HG02759 (cell line): Measurements from ENCODE around the gene LITAF.
"Not testable (repeated sequence)": the region's sequence is repeated elsewhere in the genome, so short reads cannot be mapped to it uniquely, and the experiment has no call there.

Experiments
- ATAC-seq: cut with Tn5 transposase; IDR thresholded peaks from one replicate; pipeline ENCODE4 v1.9.1; 2021; ENCODE audit warnings: mild to moderate bottlenecking, moderate library complexity; ENCODE audit not compliant: unreplicated experiment

Gene LITAF

GRCh38 chr16:11524098-11524760 lies 62.5 kb downstream of the LITAF start:
- no peak for ATAC-seq

DNA sequence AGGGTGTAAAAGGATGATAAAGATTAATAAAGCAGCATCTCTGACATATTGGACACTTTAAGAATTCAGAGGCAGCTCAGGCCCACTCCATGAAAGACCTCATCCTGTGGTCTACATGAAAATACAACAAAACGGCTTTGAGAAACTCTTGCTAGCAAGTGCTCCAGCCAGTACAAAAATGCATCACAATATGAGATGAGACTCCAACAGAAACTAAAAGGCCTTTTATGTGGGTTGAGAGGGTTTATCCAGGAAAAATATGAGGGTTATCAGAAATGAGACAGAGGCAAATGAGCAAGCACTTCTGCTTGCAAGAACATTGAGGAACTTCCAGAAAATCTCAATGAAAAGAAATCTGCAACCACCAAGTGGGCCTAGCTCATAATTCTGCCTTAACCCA lies 65.7 kb downstream of the LITAF start:
- ATAC-seq = no peak

DNA sequence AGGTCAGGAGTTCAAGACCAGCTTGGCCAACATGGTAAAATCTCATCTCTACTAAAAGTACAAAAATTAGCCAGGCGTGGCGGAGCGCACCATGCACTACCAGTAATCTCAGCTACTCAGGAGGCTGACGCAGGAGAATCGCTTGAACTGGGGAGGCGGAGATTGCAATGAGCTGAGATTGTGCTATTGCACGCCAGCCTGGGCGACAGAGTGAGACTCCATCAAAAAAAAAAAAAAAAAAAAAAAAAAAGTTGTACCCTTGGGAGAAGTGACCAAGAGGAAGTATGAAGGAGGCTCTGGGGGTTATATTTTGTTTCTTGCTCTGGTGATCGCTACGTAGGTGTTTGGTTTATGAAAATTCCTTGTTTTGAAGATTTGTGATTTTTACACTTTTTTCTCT lies 66.3 kb downstream of the LITAF start:
- no peak for ATAC-seq

DNA sequence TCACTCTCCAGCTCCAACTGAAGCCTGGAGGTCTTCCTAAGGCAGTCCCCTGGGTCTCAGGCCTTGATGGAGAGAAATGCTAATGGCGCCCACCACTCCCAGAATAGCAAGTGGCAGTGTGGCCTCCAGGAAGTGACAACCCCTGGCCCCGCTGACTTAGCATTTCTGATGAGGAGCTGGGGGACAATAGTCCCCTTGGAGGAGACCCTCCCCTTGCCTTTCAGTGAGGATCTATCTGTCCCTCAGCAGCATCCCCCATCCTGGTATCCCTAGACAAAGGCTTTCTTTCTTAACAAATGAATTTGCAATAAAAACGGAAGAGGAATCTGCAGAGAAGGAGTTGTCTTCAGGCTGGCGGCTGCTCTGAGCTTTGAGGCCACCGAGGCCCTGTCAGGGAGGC lies 68.8 kb downstream of the LITAF start:
- no peak for ATAC-seq

DNA sequence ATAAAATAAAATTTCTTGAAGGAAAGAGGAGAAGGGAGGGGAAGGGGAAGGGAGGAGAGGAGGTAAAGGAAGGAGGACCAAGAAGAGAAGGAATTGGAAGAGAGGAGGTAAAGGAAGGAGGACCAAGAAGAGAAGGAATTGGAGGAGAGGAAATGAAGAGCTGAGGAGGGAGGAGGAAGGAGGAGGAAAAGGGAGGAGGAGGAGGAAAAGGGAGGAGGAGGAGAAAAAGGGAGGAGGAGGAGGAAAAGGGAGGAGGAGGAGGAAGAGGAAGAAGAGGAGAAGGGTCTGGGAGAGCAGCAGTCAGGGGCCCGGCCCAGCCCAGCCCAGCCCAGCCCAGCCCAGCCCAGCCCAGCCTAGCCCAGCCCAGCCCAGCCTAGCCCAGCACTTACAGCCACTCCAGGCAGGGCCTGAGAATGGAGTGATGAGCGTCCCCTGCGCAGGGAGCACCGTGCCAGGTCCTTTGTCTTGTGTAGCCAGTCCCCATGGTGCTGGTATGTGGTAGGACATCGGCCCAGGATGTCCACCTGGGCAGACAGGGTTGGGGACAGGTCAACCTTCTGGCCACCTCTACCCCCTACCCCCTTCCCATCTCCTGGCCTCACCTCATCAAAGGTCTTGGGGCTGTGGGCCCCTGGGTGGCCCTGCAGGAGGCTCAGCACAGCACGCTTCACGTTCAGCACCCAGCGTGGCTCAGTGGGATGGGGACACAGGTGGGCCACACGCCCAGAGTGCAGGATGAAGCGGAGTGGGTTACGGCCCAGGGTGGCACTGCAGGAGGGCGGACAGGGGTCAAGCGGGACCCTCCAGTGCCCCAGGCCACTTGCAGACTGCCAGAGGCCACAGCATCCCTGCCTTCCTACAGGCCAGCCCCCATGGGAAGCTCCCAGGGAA lies 70.9 kb downstream of the LITAF start:
- ATAC-seq = no peak

DNA sequence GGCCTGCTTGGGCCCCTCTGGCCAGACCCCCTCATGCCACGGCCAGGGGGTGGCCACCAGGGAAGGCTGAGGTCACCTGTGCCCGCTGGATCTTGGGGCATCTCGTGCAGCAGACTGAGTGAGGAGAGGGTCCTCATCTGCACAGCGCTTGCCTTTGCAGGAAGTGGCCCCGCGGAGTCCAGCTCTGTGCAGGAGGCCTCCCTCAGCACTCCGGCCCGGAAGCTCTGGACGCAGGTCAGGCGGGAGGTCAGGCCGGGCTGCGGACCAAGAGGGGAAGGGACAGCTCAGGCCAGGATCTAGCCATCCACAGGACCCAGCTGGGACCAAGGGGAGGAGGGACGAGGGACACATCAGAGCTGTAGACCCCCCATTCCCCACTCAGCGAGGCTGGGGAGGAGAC lies 72.4 kb downstream of the LITAF start:
- no peak for ATAC-seq

DNA sequence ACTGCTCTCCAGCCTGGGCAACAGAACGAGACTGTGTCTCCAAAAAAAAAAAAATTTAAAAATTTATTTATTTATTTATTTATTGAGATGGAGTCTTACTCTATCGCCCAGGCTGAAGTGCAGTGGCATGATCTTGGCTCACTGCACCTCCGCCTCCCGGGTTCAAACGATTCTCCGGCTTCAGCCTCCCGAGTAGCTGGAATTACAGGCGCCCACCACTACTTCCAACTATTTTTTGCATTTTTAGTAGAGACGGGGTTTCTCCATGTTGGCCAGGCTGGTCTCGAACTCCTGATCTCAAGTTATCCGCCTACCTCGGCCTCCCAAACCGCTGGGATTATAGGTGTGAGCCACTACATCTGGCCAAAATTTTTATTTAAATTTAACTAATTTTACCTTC lies 73.4 kb downstream of the LITAF start:
- not testable (repeated sequence) for ATAC-seq

DNA sequence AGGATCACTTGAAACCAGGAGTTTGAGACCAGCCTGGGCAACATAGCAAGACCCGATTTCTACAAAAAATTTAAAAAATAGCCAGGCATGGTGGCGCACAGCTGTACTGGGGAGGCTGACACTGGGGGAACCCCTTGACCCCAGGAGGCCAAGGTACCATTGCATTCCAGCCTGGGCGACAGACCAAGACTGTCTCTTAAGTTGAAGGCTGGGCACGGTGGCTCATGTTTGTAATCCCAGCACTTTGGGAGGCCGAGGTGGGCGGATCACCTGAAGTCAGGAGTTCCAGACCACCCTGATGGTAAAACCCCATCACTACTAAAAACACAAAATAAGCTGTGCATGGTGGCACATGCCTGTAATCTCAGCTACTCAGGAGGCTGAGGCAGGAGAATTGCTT lies 74.9 kb downstream of the LITAF start:
- no peak for ATAC-seq

- no peak for ATAC-seq
Observed at GRCh38 chr16:11511328-11511727, 75.4 kb downstream of the LITAF start.

GRCh38 chr16:11510178-11510973 lies 76.3 kb downstream of the LITAF start:
- no peak for ATAC-seq

- ATAC-seq = no peak
Observed at GRCh38 chr16:11507991-11508390, 78.7 kb downstream of the LITAF start.

DNA sequence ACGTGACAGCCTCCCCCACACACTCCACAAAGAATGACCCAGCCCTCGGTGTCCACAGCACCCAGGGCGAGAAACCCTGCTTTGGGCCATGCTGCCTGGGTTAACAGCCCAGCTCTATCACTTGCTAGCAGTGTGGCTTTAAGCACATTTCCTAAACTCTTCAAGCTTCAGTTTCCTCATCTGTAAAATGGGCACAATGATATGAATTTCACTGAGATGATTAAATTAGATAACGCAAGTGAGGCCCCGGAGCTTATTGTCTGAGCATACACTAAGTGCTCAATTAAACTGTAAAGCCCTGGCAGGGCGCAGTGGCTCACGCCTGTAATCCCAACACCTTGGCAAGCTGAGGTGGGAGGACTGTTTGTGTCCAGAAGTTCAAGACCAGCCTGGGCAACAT lies 79.4 kb downstream of the LITAF start:
- ATAC-seq = no peak

DNA sequence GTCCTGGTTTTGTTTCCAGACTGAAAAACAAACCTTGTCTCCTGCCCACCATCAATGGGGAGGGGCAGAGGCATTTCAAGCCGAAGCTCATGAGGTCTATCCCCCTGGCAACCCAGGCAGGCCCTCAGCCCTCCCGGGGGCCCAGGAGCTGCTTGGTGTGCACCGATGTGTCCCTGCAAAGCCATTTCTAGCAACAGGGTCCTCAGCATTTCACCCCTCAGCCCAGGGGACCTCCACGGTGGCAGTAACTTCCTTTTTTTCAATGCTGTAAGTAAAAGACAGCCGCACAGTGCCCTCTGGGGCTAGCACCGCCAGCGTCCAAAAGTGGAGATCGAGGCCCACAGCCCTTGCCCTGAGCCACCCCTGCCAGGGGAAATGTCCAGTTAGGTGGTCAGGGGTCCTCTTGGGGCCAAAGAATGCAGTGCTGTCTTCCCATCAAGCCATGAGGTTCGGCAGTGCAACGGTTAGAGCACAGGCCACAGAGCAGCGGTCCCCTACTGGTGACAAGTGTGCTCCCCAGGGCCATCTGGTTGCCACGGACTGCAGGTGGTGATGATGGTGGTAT lies 79.9 kb downstream of the LITAF start:
- no peak for ATAC-seq

DNA sequence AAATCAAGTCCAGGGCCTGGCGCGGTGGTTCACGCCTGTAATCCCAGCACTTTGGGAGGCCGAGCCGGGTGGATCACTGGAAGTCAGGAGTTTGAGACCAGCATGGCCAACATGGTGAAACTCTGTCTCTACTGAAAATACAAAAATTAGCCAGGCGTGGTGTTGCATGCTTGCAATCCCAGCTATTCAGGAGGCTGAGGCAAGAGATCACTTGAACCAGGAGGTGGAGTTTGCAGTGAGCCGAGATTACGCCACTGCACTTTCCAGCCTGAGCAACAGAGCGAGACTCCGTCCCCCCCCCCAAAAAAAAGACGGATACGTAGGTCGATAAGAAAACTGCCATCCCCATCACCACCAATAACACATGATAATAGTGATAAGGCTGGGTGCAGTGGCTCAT lies 82.5 kb downstream of the LITAF start:
- not testable (repeated sequence) for ATAC-seq

DNA sequence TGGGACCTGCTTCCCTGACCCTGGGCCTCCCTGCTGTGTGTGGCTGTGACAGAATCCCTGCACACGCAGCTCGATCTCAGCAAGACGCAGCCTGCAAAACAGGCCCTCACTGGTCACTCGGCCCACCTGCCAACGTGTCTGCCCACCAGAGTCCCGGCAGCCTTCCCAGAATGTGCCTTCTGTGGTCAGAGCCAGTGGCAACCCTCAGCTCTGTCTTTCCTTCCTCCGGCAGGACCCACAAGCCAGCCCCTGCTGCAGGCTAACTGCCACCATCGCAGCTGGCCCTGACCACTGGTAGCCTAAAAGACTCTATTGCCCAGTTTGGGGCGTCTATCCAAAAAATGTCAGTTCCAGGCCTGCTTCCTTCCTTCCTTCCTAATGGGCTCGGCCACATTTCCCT lies 83.2 kb downstream of the LITAF start:
- ATAC-seq = no peak

- ATAC-seq = no peak
Observed at GRCh38 chr16:11502239-11502638, 84.5 kb downstream of the LITAF start.

GRCh38 chr16:11501632-11502031 lies 85.1 kb downstream of the LITAF start:
- ATAC-seq = no peak

DNA sequence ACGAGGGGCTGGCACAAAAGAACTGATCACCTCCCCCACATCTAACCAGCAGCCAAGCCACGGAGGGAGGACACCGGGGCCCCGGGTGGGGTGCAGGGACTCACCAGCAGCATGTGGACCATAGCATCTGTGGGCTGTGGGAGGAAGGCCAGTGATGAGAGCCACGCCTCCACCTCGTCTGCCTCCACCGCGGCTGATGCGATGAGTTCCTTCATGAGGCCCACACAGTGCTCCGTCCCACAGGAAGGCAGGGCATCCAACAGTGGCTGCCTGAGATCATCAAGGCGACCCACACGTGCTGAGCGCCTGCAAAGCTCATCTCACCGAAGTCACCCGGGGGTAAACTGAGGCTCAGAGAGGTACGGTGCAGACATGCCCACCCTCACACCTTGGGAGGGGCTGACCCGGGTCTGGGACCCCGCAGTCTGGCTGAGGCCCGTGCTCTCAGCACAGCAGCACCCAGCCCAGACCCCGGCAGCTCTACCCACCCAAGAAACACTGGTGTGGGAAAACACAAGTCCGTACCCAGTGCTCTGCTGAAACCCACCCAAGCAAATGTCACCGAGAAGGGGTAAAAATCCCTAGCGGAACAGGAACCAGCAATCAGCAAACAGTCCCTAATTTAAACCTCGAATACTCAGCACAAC lies 85.9 kb downstream of the LITAF start:
- ATAC-seq = no peak

- ATAC-seq = no peak
Observed at GRCh38 chr16:11499295-11500089, 87.2 kb downstream of the LITAF start.

- ATAC-seq = no peak
Observed at GRCh38 chr16:11498683-11499082, 88.0 kb downstream of the LITAF start.
